Transverse colon (tissue), 4 donors: Measurements from ENCODE around the gene TSTD1.

Source experiments
- POLR2A ChIP-seq: fragments of 450-650 bp; IDR thresholded peaks from one replicate; pipeline ENCODE4 v1.6.1; 2016; ENCODE audit warnings: antibody characterized with exemption, mild to moderate bottlenecking, moderate library complexity
- POLR2AphosphoS5 ChIP-seq, 3 donors: sonication (generic); formaldehyde crosslinking; IDR thresholded peaks; one replicate each; pipeline ENCODE4 v1.6.1; 2016; ENCODE audit warnings: antibody characterized with exemption in 3 of 3
- TF ChIP-seq, protein P1 (sequence below), 5 experiments: fragments of 200-600 bp in 3 of 5; fragments of 450-650 bp in 2 of 5; sonication (generic) in 3 of 5; IDR thresholded peaks; 1 replicate in 2 of 5; 2 replicates in 3 of 5; pipeline ENCODE4 v1.5.1; 2016 to 2017; ENCODE audit warnings: antibody characterized with exemption in 5 of 5, inconsistent platforms in 3 of 5, mild to moderate bottlenecking in 2 of 5, moderate library complexity in 1 of 5

DNA sequence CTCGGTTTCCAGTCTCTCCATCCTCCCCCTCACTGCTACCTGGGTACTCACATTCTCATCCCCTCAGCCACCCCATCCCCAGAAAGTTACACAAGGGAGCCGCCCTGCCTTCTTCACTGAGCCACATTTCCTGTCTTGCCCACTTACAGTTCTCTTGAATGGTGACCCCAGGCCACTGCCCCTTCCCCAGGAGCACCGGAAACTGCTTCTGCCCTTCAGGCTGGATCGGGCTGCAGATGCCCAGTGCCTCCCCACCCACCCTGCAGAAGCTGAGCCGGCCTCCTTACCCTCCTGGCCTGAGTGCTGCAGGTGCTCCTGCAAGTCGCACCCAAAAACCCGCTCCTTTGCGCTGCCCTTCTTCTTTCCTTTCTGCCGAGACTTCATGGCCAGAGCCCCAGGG is 30.5 kb upstream of the TSTD1 start:
- TF ChIP-seq, protein P1, sequence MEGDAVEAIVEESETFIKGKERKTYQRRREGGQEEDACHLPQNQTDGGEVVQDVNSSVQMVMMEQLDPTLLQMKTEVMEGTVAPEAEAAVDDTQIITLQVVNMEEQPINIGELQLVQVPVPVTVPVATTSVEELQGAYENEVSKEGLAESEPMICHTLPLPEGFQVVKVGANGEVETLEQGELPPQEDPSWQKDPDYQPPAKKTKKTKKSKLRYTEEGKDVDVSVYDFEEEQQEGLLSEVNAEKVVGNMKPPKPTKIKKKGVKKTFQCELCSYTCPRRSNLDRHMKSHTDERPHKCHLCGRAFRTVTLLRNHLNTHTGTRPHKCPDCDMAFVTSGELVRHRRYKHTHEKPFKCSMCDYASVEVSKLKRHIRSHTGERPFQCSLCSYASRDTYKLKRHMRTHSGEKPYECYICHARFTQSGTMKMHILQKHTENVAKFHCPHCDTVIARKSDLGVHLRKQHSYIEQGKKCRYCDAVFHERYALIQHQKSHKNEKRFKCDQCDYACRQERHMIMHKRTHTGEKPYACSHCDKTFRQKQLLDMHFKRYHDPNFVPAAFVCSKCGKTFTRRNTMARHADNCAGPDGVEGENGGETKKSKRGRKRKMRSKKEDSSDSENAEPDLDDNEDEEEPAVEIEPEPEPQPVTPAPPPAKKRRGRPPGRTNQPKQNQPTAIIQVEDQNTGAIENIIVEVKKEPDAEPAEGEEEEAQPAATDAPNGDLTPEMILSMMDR (IDR thresholded peaks at IDR 0.05) = no peak
- TF ChIP-seq POLR2AphosphoS5 (IDR thresholded peaks at IDR 0.05) (no peak), POLR2A (no peak)
